ENCODE data around the gene EEF1B2. TPM values are rescaled to one million over a fixed set of nuclear protein-coding genes. Genes with fewer than 3 reads are reported as not detected.

Gene EEF1B2
- polyA plus RNA-seq, 1 donor (not counting 4 experiments of a cell fraction or from before 2014, with no cell fraction given), result 1,066 TPM

- Histone ChIP-seq H3K79me2 (ENCODE audit: control insufficient read depth, insufficient read depth, low read length) (no peaks in the 10 kb centered on the region), H3K9ac (ENCODE audit: control insufficient read depth, extremely low read depth, insufficient read depth, low read length) (no peak overlapping the region), H3K36me3 (ENCODE audit: control insufficient read depth in 2 of 2, extremely low read depth in 1 of 2, insufficient read depth in 2 of 2, low read length in 2 of 2) (no peaks in the 10 kb centered on the region), H4K20me1 (ENCODE audit: control insufficient read depth, extremely low read depth, insufficient read depth, low read length) (no peaks in the 10 kb centered on the region), H3K4me2 (ENCODE audit: control insufficient read depth, extremely low read depth, insufficient read depth, low read depth, low read length) (no peak overlapping the region), H3K9me3 (ENCODE audit: control insufficient read depth, low read depth, low read length) (no peaks in the 10 kb centered on the region), H3K9me1 (ENCODE audit: control insufficient read depth, extremely low read depth, insufficient read depth, low read length) (no peaks in the 10 kb centered on the region), H3K27me3 (ENCODE audit: control insufficient read depth, extremely low read depth, insufficient read depth, low read length) (no peaks in the 10 kb centered on the region), H3K27ac (ENCODE audit: control insufficient read depth, insufficient read depth, low read length) (no peak overlapping the region), H2AFZ (ENCODE audit: control insufficient read depth, low read length) (no peak overlapping the region), H3K4me1 (ENCODE audit: control insufficient read depth, extremely low read depth, insufficient read depth, low read length) (peaks cover 6% of the 10 kb centered on the region), H3K4me3 (ENCODE audit: control insufficient read depth in 2 of 3, extremely low read depth in 1 of 3, insufficient read depth in 2 of 3, low read depth in 1 of 3, low read length in 3 of 3) (no peak overlapping the region)
- DNase-seq (ENCODE audit: low read depth, low spot score), result no peak
- dilution Hi-C loops (cut with MboI; ENCODE audit: extremely low pct_ligation_motif_present, low sequenced_read_pairs), result no loop called here
- no peak for FAIRE-seq
- no peak for TF ChIP-seq EZH2 (IDR thresholded peaks at IDR 0.05; ENCODE audit: low read length)
- no peak for TF ChIP-seq CTCF (optimal IDR thresholded peaks at IDR 0.05 in 1 of 3, IDR thresholded peaks at IDR 0.05 in 1 of 3, conservative IDR thresholded peaks at IDR 0.05 in 1 of 3; ENCODE audit: extremely low read depth in 1 of 3, insufficient read depth in 2 of 3, low read length in 3 of 3)
Measured at GRCh38 chr2:206190111-206190510, 30.4 kb downstream of the EEF1B2 start.

DNA sequence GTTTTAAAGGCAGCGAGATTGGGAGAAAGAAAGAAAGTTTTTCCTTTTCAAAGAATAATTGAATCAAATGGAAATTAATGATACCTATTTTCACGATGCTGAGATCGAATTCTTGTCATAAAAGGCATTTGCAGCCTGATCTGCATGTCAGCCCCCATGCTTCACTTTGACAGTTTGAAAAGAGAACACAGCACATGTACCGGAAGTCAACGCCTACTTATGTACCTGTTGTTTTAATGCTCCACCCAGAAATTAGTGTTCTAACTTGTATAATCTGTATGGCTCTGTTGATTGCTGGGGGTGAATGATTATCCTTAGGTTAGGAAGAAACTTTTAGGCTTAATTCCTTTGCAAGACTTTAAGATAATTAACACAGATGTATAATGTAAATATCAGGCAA, 31.0 kb downstream of the EEF1B2 start:
- no peaks in the 10 kb centered on the region for H3K36me3 ChIP-seq (ENCODE audit: control insufficient read depth in 2 of 2, extremely low read depth in 1 of 2, insufficient read depth in 2 of 2, low read length in 2 of 2)
- no peaks in the 10 kb centered on the region for H3K9me3 ChIP-seq (ENCODE audit: control insufficient read depth, low read depth, low read length)
- TF ChIP-seq EZH2 (IDR thresholded peaks at IDR 0.05; ENCODE audit: low read length) (no peak), CTCF (optimal IDR thresholded peaks at IDR 0.05 in 1 of 3, IDR thresholded peaks at IDR 0.05 in 1 of 3, conservative IDR thresholded peaks at IDR 0.05 in 1 of 3; ENCODE audit: extremely low read depth in 1 of 3, insufficient read depth in 2 of 3, low read length in 3 of 3) (no peak)
- H3K9me1 ChIP-seq (ENCODE audit: control insufficient read depth, extremely low read depth, insufficient read depth, low read length), result no peaks in the 10 kb centered on the region
- H3K27me3 ChIP-seq (ENCODE audit: control insufficient read depth, extremely low read depth, insufficient read depth, low read length), result no peaks in the 10 kb centered on the region
- no peak for DNase-seq (ENCODE audit: low read depth, low spot score)
- no peak overlapping the region for H2AFZ ChIP-seq (ENCODE audit: control insufficient read depth, low read length)
- H4K20me1 ChIP-seq (ENCODE audit: control insufficient read depth, extremely low read depth, insufficient read depth, low read length), result no peaks in the 10 kb centered on the region
- no peak overlapping the region for H3K4me3 ChIP-seq (ENCODE audit: control insufficient read depth in 2 of 3, extremely low read depth in 1 of 3, insufficient read depth in 2 of 3, low read depth in 1 of 3, low read length in 3 of 3)
- dilution Hi-C loops (cut with MboI; ENCODE audit: extremely low pct_ligation_motif_present, low sequenced_read_pairs), result no loop called here
- H3K27ac ChIP-seq (ENCODE audit: control insufficient read depth, insufficient read depth, low read length), result no peak overlapping the region
- no peak overlapping the region for H3K9ac ChIP-seq (ENCODE audit: control insufficient read depth, extremely low read depth, insufficient read depth, low read length)
- H3K4me1 ChIP-seq (ENCODE audit: control insufficient read depth, extremely low read depth, insufficient read depth, low read length), result peaks cover 6% of the 10 kb centered on the region
- no peak for FAIRE-seq
- no peaks in the 10 kb centered on the region for H3K79me2 ChIP-seq (ENCODE audit: control insufficient read depth, insufficient read depth, low read length)
- H3K4me2 ChIP-seq (ENCODE audit: control insufficient read depth, extremely low read depth, insufficient read depth, low read depth, low read length), result peak overlapping the region; percentile 41
